T1000 (cell line): Measurements from ENCODE around the gene COL18A1.
A peak's percentile ranks its signal among the peaks of the same experiment; 100 is the strongest.
"Not testable (repeated sequence)": the region's sequence is repeated elsewhere in the genome, so short reads cannot be mapped to it uniquely, and the experiment has no call there.

Source experiments
- DNase-seq: peaks from one replicate; lab custom pipeline; 2025; ENCODE audit warnings: mixed read lengths; lab: John Stamatoyannopoulos, UW

The COL18A1 gene

GRCh38 chr21:45367402-45368351, 37.3 kb upstream of the COL18A1 start:
- DNase-seq = no peak

GRCh38 chr21:45369018-45369417, 35.9 kb upstream of the COL18A1 start:
- not testable (repeated sequence) for DNase-seq

- no peak for DNase-seq
Observed at GRCh38 chr21:45370575-45370974, 34.4 kb upstream of the COL18A1 start.

GRCh38 chr21:45371081-45371480, 33.9 kb upstream of the COL18A1 start:
- no peak for DNase-seq

GRCh38 chr21:45371655-45372054, 33.3 kb upstream of the COL18A1 start:
- no peak for DNase-seq

GRCh38 chr21:45372732-45373355, 32.1 kb upstream of the COL18A1 start:
- no peak for DNase-seq

- no peak for DNase-seq
Observed at GRCh38 chr21:45373991-45374816, 30.8 kb upstream of the COL18A1 start.

- no peak for DNase-seq
Observed at GRCh38 chr21:45374826-45375455, 30.0 kb upstream of the COL18A1 start.

GRCh38 chr21:45376459-45377324, 28.3 kb upstream of the COL18A1 start:
- no peak for DNase-seq

- no peak for DNase-seq
Observed at GRCh38 chr21:45377325-45377709, 27.6 kb upstream of the COL18A1 start.

- DNase-seq = no peak
Observed at GRCh38 chr21:45377866-45378257, 27.1 kb upstream of the COL18A1 start.

GRCh38 chr21:45378258-45378966, 26.6 kb upstream of the COL18A1 start:
- peak; percentile 51 for DNase-seq

GRCh38 chr21:45379171-45379900, 25.6 kb upstream of the COL18A1 start:
- no peak for DNase-seq

GRCh38 chr21:45379901-45380330, 25.0 kb upstream of the COL18A1 start:
- DNase-seq = no peak

GRCh38 chr21:45380566-45380965, 24.4 kb upstream of the COL18A1 start:
- no peak for DNase-seq

GRCh38 chr21:45381036-45381787, 23.8 kb upstream of the COL18A1 start:
- DNase-seq = no peak

GRCh38 chr21:45381865-45382696, 22.9 kb upstream of the COL18A1 start:
- DNase-seq = no peak

- no peak for DNase-seq
Observed at GRCh38 chr21:45382697-45382997, 22.3 kb upstream of the COL18A1 start.
